OCI-M2 (cell line): ENCODE measurements around the gene TFAP2C.
"Not testable (repeated sequence)": the region's sequence is repeated elsewhere in the genome, so short reads cannot be mapped to it uniquely, and the experiment has no call there.

Experiments
- DNase-seq: peaks from one replicate; lab custom pipeline; 2025; ENCODE audit not compliant: unreplicated experiment; lab: John Stamatoyannopoulos, UW

TFAP2C gene

GRCh38 chr20:56614196-56614595 lies 14.9 kb upstream of the TFAP2C start:
- no peak for DNase-seq

- DNase-seq: no peak
Observed at GRCh38 chr20:56616716-56617115, 12.4 kb upstream of the TFAP2C start.

- DNase-seq: no peak
Observed at GRCh38 chr20:56617489-56617888, 11.6 kb upstream of the TFAP2C start.

DNA sequence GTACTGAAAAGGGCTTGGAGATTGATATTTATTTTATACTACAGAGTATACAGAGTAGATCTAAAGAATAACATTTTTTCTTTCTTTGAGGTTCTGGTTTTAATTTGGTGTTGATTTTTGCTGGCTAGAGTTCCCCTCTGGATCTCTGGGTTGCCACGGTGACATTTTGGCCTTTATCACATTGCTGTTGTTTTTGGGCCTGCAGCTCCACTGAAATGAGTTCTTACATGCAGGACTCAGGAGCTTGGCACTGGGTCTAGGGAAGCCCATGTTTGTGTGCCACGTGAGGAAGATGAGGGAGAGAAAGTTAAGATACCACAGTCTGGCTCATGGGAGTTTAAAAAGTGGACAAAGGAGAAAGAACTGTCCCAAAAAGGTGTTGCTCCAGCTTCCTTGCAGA lies 7.4 kb upstream of the TFAP2C start:
- DNase-seq: no peak

DNA sequence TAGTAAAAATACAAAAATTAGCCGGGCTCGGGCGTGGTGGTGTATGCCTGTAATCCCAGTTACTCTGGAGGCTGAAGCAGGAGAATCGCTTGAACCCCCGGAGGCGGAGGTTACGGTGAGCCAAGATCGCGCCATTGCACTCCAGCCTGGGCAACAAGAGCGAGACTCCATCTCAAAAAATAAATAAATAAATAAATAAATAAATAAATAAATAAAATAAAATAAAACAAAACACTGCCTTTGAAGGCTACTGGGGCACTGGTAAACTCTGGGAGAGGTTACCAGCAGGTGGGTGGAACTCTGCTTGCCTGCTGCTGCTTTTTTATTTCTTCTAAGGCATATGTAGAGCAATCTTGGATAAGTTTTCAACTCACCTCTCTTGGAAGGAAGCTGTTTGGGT lies 5.2 kb upstream of the TFAP2C start:
- DNase-seq: not testable (repeated sequence)

DNA sequence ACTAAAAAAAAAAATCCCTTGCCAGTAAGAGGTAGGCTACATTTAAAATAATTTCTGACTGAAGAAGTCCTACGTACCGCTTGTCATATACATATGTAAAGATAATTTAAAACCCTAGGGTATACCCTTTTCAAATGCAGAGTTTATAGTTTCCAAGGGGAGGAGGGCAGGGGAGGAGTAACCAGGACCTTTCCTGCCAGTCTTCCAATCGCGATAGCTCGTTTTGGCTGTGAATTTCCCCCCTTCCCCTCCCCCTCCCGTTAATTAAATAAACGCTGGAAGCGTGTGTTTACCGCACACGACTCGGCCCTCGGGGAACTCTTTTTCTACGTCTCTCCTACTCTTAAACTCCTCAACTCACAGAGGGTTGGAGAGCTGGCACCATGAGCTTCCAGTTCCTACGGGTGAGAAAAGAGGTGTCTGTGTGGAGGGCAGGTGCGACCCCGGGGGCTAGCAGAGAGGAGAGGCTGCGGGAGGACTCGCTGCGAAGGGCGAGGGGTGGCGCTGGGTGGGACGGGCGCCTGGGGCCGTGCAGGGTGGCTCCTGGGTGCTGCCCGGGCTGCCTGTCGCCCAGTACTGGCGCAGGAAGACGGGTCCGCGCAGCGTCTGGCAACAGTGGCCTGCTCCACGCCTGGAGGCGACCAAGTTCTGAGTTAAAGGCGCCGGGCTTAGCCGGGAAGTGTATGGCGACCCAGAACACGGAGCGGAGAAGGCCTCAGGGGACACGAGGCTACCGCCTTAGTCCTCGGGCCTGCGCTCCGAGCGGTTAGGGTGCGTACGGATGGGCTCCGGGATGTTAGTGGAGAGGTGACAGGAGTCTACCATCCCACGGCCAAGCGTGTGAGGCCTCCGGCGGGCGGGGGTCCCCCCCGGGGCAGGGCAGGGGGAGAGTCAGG lies 4.1 kb upstream of the TFAP2C start:
- no peak for DNase-seq

GRCh38 chr20:56625837-56626236 lies 3.3 kb upstream of the TFAP2C start:
- DNase-seq: no peak

GRCh38 chr20:56626367-56627121 lies 2.6 kb upstream of the TFAP2C start:
- no peak for DNase-seq

DNA sequence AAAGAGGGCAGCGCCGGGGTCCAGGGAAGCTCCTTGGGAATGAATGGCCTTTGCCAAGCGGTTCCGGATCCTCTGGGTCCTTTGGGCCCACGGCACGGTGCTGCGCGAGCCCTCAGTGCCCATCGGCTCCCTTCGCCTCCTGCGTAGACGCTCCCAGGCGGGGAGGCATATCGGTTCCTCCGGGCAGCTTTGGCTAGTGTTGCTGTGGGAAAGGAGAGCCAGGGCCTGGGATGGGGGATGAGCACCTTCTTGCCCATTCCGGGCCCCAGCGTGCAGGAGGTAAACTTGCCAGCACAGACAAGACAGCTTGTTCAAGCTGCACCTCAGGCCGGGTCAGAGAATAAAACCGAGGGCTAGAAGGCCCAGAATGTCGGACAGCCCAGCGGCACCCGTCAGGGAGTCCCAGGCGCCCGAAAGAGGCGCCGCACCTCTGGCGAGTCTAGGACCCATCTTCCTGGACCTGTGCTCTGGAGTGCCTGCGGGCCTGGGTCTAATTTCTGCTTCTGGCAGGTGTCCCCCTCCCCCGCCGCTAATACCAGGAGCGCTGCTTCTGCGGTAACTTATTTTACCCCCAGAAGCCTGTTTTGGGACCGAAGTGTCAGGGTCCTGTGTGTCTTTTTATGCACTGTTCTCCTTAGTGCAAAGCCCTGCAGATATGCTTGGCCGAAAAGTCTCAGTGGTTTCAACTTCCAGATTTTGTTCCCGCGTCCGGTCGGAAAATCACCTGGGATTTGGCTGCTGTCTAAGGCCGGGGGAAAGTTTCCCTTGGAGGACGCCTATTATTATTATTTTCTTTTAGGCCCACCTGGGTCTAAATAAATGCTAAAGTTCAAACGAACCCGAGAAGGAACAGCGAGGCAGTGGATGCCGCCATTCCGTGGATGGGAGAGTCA lies 1.7 kb upstream of the TFAP2C start:
- DNase-seq: no peak

DNA sequence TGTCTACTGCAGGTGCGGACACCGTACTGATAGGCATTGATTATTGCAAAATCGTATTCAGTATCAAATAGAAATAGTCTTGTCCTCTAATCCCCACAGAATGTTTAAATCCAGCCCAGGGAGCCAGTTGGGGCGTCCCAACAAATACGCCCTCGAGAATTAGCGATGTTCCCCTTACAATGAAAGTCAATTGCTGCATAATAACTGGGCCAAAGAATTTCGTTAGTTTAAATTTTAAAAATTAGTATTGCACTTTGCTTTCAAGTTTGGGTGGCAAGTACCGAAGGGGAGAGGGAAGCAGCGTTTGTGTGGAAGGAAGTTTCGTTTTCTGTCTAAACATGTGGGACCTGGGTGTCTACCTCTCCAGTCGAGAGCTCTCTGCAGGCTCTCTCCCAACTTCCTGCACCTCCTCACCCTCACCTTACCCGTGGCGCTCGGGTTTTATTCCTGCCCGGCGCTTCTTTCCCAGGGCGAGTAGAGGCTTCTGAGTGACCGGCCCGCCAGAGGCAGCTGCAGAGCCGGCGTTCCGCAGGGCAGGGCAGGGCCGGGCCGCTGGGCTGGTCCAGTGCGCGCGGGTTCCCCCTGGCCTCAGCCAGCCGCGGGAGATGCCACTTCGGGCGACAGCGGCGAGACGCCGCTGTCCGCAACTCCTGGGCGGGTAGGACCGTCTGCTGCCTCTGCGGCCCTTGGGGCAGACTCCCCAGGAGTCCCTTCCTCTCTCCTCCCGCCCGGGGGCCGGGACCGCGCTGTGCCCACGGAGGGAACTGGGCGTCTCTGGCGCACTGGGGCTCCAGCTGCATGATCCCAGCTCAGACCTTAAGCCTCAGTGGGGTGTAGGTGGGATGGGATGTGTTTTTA lies 862 bp upstream of the TFAP2C start:
- no peak for DNase-seq

GRCh38 chr20:56629464-56630085 lies 469 bp downstream of the TFAP2C start:
- DNase-seq: no peak

- no peak for DNase-seq
Observed at GRCh38 chr20:56630086-56630493, 984 bp downstream of the TFAP2C start.

- no peak for DNase-seq
Observed at GRCh38 chr20:56630506-56631317, 1.6 kb downstream of the TFAP2C start.

DNA sequence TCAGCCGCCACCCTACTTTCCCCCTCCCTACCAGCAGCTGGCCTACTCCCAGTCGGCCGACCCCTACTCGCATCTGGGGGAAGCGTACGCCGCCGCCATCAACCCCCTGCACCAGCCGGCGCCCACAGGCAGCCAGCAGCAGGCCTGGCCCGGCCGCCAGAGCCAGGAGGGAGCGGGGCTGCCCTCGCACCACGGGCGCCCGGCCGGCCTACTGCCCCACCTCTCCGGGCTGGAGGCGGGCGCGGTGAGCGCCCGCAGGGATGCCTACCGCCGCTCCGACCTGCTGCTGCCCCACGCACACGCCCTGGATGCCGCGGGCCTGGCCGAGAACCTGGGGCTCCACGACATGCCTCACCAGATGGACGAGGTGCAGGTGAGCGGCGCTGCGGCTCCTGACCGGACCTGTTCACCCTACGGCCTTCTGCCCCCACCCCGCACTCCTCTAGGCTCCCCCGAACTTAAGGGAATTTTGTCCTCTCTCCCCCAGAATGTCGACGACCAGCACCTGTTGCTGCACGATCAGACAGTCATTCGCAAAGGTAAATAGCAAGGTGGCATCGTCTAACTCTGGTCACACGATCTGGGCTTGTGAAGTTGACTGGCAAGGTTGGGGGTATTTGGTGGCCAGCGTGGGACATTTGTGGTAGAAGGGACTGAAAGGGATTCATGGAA lies 2.3 kb downstream of the TFAP2C start:
- DNase-seq: no peak

- no peak for DNase-seq
Observed at GRCh38 chr20:56631990-56632327, 2.9 kb downstream of the TFAP2C start.

- no peak for DNase-seq
Observed at GRCh38 chr20:56634307-56634706, 5.2 kb downstream of the TFAP2C start.

GRCh38 chr20:56634735-56635385 lies 5.8 kb downstream of the TFAP2C start:
- no peak for DNase-seq

DNA sequence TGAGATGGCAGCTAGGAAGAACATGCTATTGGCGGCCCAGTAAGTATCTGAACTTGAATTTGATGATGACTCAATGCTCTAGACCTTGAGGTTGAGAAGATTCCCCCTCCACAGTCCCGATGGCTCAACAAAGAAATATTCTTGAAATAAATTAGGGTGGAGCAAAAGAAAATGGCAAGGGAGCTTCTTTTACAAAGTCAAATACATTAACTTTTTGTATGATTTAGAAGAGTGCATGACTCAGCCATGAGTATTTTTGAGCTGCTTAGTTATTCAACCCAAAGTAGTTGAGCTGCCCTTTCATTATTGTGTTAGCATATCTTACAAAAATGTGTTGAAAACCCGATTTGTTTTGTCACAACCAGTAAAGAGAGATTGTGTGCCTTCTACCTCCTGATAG lies 7.6 kb downstream of the TFAP2C start:
- no peak for DNase-seq
